OCI-LY7 (cell line): ENCODE results near the gene MRPL20. TPM values are rescaled to one million over a fixed set of nuclear protein-coding genes. Genes with fewer than 3 reads are reported as not detected.

Experiments
- BruUV-seq: library from RNA; stranded (reverse); fragments of 400-500 nt; replicated peaks from 2 replicates; lab custom pipeline; 2021; lab: Mats Ljungman, UMichigan
- CTCF ChIA-PET: fragments of 300-600 bp; sonication (Branson Sonifier 250); formaldehyde crosslinking; loops from one replicate; lab custom pipeline; 2022; ENCODE audit warnings: antibody characterized with exemption; ENCODE audit not compliant: unreplicated experiment; lab: Charles Lee
- POLR2A ChIA-PET: fragments of 300-600 bp; sonication (Branson Sonifier 250); formaldehyde crosslinking; loops from one replicate; lab custom pipeline; 2022; ENCODE audit warnings: antibody characterized with exemption; lab: Charles Lee
- DNase-seq: peaks from one replicate; pipeline ENCODE4 v3.0.0-alpha.2; 2015; ENCODE audit warnings: low spot score
- H2AFZ ChIP-seq: fragments of 200-600 bp; sonication (generic), shearing (Covaris generic); 2 replicates; pipeline ENCODE4 v1.6.1; 2014; ENCODE audit warnings: mild to moderate bottlenecking, antibody characterized with exemption, low read length, moderate library complexity
- H3K27ac ChIP-seq: fragments of 200-600 bp; sonication (generic); 2 replicates; pipeline ENCODE4 v1.5.1; 2014; ENCODE audit warnings: mixed run types, low read depth, mild to moderate bottlenecking, moderate library complexity, low read length, inconsistent platforms; ENCODE audit not compliant: poor library complexity, severe bottlenecking
- H3K36me3 ChIP-seq: fragments of 200-600 bp; sonication (generic); 2 replicates; pipeline ENCODE4 v1.6.1; 2014; ENCODE audit warnings: mild to moderate bottlenecking, antibody characterized with exemption, low read length, moderate library complexity, mixed read lengths; ENCODE audit not compliant: insufficient read depth
- H3K4me1 ChIP-seq: fragments of 200-600 bp; sonication (generic); 2 replicates; pipeline ENCODE4 v1.5.1; 2014; ENCODE audit warnings: mild to moderate bottlenecking, low read length; ENCODE audit not compliant: insufficient read depth, poor library complexity, severe bottlenecking
- H3K4me2 ChIP-seq: fragments of 200-600 bp; sonication (generic); 2 replicates; pipeline ENCODE4 v1.6.1; 2014; ENCODE audit warnings: mild to moderate bottlenecking, low read length
- H3K4me3 ChIP-seq: fragments of 200-600 bp; sonication (generic); 2 replicates; pipeline ENCODE4 v1.5.1; 2014; ENCODE audit warnings: mild to moderate bottlenecking, low read depth, low read length; ENCODE audit not compliant: poor library complexity, severe bottlenecking
- H3K79me2 ChIP-seq: fragments of 200-600 bp; sonication (generic); 2 replicates; pipeline ENCODE4 v1.6.1; 2016; ENCODE audit warnings: low read depth, mild to moderate bottlenecking, low read length, moderate library complexity, mixed read lengths; ENCODE audit not compliant: insufficient read depth
- H3K9me2 ChIP-seq: fragments of 200-600 bp; sonication (generic); 2 replicates; pipeline ENCODE4 v1.6.1; 2016; ENCODE audit warnings: mild to moderate bottlenecking, low read length, mixed read lengths; ENCODE audit not compliant: insufficient read depth
- H3K9me3 ChIP-seq: fragments of 200-600 bp; sonication (generic); 2 replicates; pipeline ENCODE4 v1.6.1; 2014; ENCODE audit warnings: mild to moderate bottlenecking, mixed run types, low read length, mixed read lengths
- H4K20me1 ChIP-seq: fragments of 200-600 bp; sonication (generic); 2 replicates; pipeline ENCODE4 v1.6.1; 2014; ENCODE audit warnings: mild to moderate bottlenecking, antibody characterized with exemption, low read length, moderate library complexity, mixed read lengths; ENCODE audit not compliant: insufficient read depth
- CTCF ChIP-seq: fragments of 200-600 bp; sonication (generic); conservative IDR thresholded peaks from 2 replicates; pipeline ENCODE4 v1.5.1; 2014; ENCODE audit warnings: mild to moderate bottlenecking, antibody characterized with exemption, low read length, moderate library complexity, mixed read lengths
- EZH2phosphoT487 ChIP-seq: fragments of 200-600 bp; sonication (generic); IDR thresholded peaks from 2 replicates; pipeline ENCODE4 v1.6.1; 2018; ENCODE audit warnings: low read depth, borderline replicate concordance, mild to moderate bottlenecking, mixed run types, antibody characterized with exemption, low read length, moderate library complexity, mixed read lengths
- intact Hi-C: fragments of 100-400 bp; cut with micrococcal nuclease; formaldehyde crosslinking; loops from one replicate; pipeline ENCODE4 v1.10.0; 2022; ENCODE audit not compliant: unreplicated experiment
- total RNA-seq, 2 experiments: library from RNA; depleted of rRNA in 1 of 2; stranded (reverse); fragments of >200 nt in 1 of 2; shearing (Covaris generic) in 1 of 2; gene quantifications; 2 replicates each; pipeline ENCODE4 v1.2.3, GENCODE V29; 2014 to 2022

The MRPL20 gene
- total RNA-seq, 2 experiments from 2014 or later, result 143 to 165 TPM

- Histone ChIP-seq H4K20me1 (no peaks in the 10 kb centered on the region), H3K9me2 (no peaks in the 10 kb centered on the region), H2AFZ (no peak overlapping the region), H3K79me2 (no peaks in the 10 kb centered on the region), H3K4me2 (no peak overlapping the region), H3K27ac (no peak overlapping the region), H3K4me3 (no peak overlapping the region), H3K36me3 (no peaks in the 10 kb centered on the region), H3K9me3 (no peaks in the 10 kb centered on the region), H3K4me1 (peaks cover 16% of the 10 kb centered on the region)
- ChIA-PET POLR2A (no interaction called here), CTCF (no interaction called here)
- BruUV-seq, result no TSS peak
- DNase-seq, result no peak
- no peak for TF ChIP-seq CTCF
- no peak for TF ChIP-seq EZH2phosphoT487
- intact Hi-C loops, result no loop called here
Measured at GRCh38 chr1:1356796-1357401, 50.2 kb downstream of the MRPL20 start.

GRCh38 chr1:1356166-1356795 lies 50.8 kb downstream of the MRPL20 start:
- POLR2A ChIA-PET, result no interaction called here
- no peak for DNase-seq
- Histone ChIP-seq H3K79me2 (no peaks in the 10 kb centered on the region), H3K36me3 (no peaks in the 10 kb centered on the region), H3K27ac (no peak overlapping the region), H3K4me2 (no peak overlapping the region), H3K4me1 (peaks cover 21% of the 10 kb centered on the region), H4K20me1 (no peaks in the 10 kb centered on the region), H2AFZ (no peak overlapping the region), H3K9me2 (no peaks in the 10 kb centered on the region), H3K4me3 (no peak overlapping the region), H3K9me3 (no peaks in the 10 kb centered on the region)
- no TSS peak for BruUV-seq
- intact Hi-C loops, result no loop called here
- TF ChIP-seq EZH2phosphoT487, result no peak
- no peak for TF ChIP-seq CTCF
- CTCF ChIA-PET, result no interaction called here

- DNase-seq, result no peak
- Histone ChIP-seq H3K36me3 (no peaks in the 10 kb centered on the region), H3K4me3 (no peak overlapping the region), H3K9me3 (no peaks in the 10 kb centered on the region), H3K79me2 (no peaks in the 10 kb centered on the region), H2AFZ (no peak overlapping the region), H3K4me2 (no peak overlapping the region), H3K4me1 (peaks cover 21% of the 10 kb centered on the region), H4K20me1 (no peaks in the 10 kb centered on the region), H3K9me2 (no peaks in the 10 kb centered on the region), H3K27ac (no peak overlapping the region)
- no peak for TF ChIP-seq CTCF
- TF ChIP-seq EZH2phosphoT487, result no peak
- BruUV-seq, result no TSS peak
- ChIA-PET POLR2A (no interaction called here), CTCF (no interaction called here)
- intact Hi-C loops, result no loop called here
Measured at GRCh38 chr1:1355416-1355815, 51.7 kb downstream of the MRPL20 start.
